Fibroblast of lung (primary cell): ENCODE results near the gene LDLRAD4.

Source experiments
- EZH2 ChIP-seq: IDR thresholded peaks from 2 replicates; pipeline ENCODE4 v1.5.1; 2012; ENCODE audit warnings: low read length, control low read depth, mild to moderate bottlenecking; ENCODE audit errors: missing control alignments
- TF ChIP-seq, protein P1 (sequence below), 2 donors: IDR thresholded peaks in 1 of 2; conservative IDR thresholded peaks in 1 of 2; 1 replicate in 1 of 2; 2 replicates in 1 of 2; pipeline ENCODE4 v1.5.1; 2011 to 2012; ENCODE audit warnings: low read length in 2 of 2, control low read depth in 1 of 2, inconsistent platforms in 1 of 2, low read depth in 1 of 2, mild to moderate bottlenecking in 1 of 2

DNA sequence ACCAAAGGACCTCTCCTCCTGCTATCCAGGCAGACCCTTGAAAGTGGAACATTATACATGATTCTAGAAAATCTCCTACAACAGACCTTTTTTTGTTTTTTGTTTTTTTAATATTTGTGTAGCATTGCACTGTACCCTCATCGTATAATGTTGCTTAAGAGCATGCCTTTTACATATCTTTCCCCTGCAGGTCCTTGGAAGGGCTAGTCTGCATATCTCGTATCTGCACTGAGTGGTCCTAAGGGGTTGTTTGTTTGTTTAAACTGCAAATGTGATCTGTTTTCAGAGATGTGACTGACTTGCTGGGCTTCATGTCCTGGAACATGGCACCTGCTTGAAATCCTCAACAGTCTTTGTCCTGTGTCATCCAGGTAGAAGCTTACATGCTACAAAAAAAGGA, 303.7 kb downstream of the LDLRAD4 start:
- TF ChIP-seq, protein P1, sequence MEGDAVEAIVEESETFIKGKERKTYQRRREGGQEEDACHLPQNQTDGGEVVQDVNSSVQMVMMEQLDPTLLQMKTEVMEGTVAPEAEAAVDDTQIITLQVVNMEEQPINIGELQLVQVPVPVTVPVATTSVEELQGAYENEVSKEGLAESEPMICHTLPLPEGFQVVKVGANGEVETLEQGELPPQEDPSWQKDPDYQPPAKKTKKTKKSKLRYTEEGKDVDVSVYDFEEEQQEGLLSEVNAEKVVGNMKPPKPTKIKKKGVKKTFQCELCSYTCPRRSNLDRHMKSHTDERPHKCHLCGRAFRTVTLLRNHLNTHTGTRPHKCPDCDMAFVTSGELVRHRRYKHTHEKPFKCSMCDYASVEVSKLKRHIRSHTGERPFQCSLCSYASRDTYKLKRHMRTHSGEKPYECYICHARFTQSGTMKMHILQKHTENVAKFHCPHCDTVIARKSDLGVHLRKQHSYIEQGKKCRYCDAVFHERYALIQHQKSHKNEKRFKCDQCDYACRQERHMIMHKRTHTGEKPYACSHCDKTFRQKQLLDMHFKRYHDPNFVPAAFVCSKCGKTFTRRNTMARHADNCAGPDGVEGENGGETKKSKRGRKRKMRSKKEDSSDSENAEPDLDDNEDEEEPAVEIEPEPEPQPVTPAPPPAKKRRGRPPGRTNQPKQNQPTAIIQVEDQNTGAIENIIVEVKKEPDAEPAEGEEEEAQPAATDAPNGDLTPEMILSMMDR (conservative IDR thresholded peaks at IDR 0.05 in 1 of 2, IDR thresholded peaks at IDR 0.05 in 1 of 2; ENCODE audit: low read depth in 1 of 2, low read length in 2 of 2), result no peak
- no peak for TF ChIP-seq EZH2
